NT2/D1 (cell line): Measurements from ENCODE around the gene CDYL2.

ENCODE experiments used
- DNase-seq: peaks from one replicate; pipeline ENCODE4 v3.0.0-alpha.2; 2011; ENCODE audit warnings: low read depth, low spot score
- H3K27me3 ChIP-seq: 2 replicates; pipeline ENCODE4 v1.6.0; 2011; ENCODE audit warnings: mild to moderate bottlenecking; ENCODE audit not compliant: insufficient read length, insufficient read depth
- H3K36me3 ChIP-seq: 2 replicates; pipeline ENCODE4 v1.6.1; 2011; ENCODE audit warnings: mild to moderate bottlenecking, low read length, mixed read lengths; ENCODE audit not compliant: insufficient read depth, insufficient read length
- H3K4me1 ChIP-seq: 2 replicates; pipeline ENCODE4 v1.5.1; 2011; ENCODE audit not compliant: insufficient read depth, insufficient read length
- H3K4me3 ChIP-seq: 2 replicates; pipeline ENCODE4 v1.5.1; 2011; ENCODE audit warnings: low read depth; ENCODE audit not compliant: insufficient read length
- H3K9ac ChIP-seq: 2 replicates; pipeline ENCODE4 v1.6.0; 2011; ENCODE audit warnings: low read depth; ENCODE audit not compliant: insufficient read length
- H3K9me3 ChIP-seq: 2 replicates; pipeline ENCODE4 v1.5.1; 2011; ENCODE audit warnings: mild to moderate bottlenecking, low read length; ENCODE audit not compliant: insufficient read depth
- SUZ12 ChIP-seq: IDR thresholded peaks from 2 replicates; pipeline ENCODE4 v1.6.1; 2011; ENCODE audit not compliant: insufficient read length, insufficient read depth; ENCODE audit errors: extremely low read depth
- YY1 ChIP-seq: IDR thresholded peaks from 2 replicates; pipeline ENCODE4 v1.6.1; 2011; ENCODE audit not compliant: insufficient read length, insufficient read depth
- ZNF274 ChIP-seq: IDR thresholded peaks from 2 replicates; pipeline ENCODE4 v1.6.1; 2011; ENCODE audit warnings: mild to moderate bottlenecking, low read depth, low read length

The CDYL2 gene

DNA sequence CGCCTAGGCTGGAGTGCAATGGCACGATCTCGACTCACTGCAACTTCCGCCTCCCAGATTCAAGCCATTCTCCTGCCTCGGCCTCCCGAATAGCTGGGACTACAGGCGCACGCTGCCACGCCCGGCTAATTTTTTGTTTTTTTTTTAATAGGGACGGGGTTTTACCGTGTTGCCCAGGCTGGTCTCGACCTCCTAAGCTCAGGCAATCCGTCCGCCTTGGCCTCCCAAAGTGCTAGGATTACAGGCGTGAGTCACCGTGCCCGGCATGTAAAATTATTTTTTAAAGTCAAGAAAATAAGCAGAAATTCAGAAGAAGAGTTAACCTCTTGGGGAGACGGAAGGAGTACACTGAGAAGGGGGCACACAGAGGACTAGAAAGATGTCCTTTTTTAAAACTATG lies 27.5 kb downstream of the CDYL2 start:
- no peaks in the 10 kb centered on the region for H3K4me1 ChIP-seq
- H3K36me3 ChIP-seq = no peaks in the 10 kb centered on the region
- DNase-seq = no peak
- no peak overlapping the region for H3K9ac ChIP-seq
- H3K27me3 ChIP-seq = no peaks in the 10 kb centered on the region
- TF ChIP-seq ZNF274 (no peak), YY1 (no peak), SUZ12 (no peak)
- no peaks in the 10 kb centered on the region for H3K9me3 ChIP-seq
- H3K4me3 ChIP-seq = no peak overlapping the region

DNA sequence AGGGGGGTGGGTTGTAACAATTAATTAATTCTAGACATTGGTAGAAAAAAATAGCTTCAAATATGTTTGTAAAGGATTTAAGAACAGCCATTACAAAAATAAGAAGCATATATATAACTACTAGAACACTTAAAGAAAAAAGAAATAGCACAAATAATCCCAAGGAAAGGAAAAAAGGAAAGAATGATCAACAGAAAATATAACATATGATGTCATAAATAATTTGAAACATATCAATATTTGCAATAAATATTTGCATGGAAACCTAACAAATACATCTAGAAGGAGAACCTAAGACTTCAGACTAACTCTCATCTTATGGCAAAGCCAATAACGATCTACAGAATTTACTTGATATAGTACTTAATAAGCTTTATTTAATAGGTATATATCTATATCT lies 28.9 kb downstream of the CDYL2 start:
- Histone ChIP-seq H3K4me1 (no peaks in the 10 kb centered on the region), H3K36me3 (no peaks in the 10 kb centered on the region), H3K9ac (no peak overlapping the region), H3K27me3 (no peaks in the 10 kb centered on the region), H3K9me3 (peaks cover under 1% of the 10 kb centered on the region; the same call in 1 of the 2 replicates), H3K4me3 (no peak overlapping the region)
- TF ChIP-seq ZNF274 = no peak
- no peak for TF ChIP-seq SUZ12
- TF ChIP-seq YY1 = no peak
- DNase-seq = no peak

GRCh38 chr16:80766798-80767197 lies 37.6 kb downstream of the CDYL2 start:
- peaks cover 8% of the 10 kb centered on the region; the same call in 1 of the 2 replicates for H3K9me3 ChIP-seq
- no peak overlapping the region for H3K4me3 ChIP-seq
- TF ChIP-seq SUZ12 = no peak
- TF ChIP-seq YY1 = no peak
- no peak for TF ChIP-seq ZNF274
- no peak overlapping the region for H3K9ac ChIP-seq
- no peaks in the 10 kb centered on the region for H3K4me1 ChIP-seq
- no peaks in the 10 kb centered on the region for H3K36me3 ChIP-seq
- DNase-seq = no peak
- H3K27me3 ChIP-seq = no peaks in the 10 kb centered on the region

DNA sequence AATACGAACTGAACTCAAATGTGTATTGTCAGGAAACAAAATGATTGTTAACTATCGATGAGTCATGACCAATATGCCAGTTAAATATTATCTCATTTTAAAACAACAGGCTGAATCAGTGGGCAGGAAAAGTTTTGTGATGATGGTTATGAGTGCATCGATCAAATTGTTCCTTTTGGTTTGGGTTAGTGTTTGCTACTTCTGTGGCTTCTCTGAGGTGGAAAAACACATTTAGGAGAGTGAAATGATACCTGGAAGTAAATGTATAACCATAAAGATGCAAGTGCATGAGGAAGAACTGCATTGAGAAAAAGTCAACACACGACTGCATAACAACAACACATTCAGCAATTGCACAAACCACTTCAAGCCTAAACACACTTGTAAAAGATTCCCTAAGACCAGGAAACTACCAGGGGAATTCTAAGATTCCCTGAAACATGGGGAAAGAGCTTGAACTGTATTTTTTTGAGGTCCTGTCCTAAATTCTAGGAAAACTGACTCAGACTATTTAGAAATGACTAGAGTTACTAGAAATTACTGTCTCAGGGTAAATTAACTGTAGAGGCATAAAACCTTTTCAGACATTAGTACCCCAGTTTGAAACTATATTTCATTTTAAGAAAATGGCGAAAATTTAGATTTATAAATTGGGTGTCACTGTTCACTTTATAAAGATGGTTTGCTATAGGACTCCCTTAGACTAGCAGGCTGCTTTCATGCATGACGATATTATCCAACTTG lies 44.8 kb downstream of the CDYL2 start:
- TF ChIP-seq YY1 (no peak), ZNF274 (no peak), SUZ12 (no peak)
- H3K4me1 ChIP-seq = no peaks in the 10 kb centered on the region
- no peak overlapping the region for H3K9ac ChIP-seq

DNA sequence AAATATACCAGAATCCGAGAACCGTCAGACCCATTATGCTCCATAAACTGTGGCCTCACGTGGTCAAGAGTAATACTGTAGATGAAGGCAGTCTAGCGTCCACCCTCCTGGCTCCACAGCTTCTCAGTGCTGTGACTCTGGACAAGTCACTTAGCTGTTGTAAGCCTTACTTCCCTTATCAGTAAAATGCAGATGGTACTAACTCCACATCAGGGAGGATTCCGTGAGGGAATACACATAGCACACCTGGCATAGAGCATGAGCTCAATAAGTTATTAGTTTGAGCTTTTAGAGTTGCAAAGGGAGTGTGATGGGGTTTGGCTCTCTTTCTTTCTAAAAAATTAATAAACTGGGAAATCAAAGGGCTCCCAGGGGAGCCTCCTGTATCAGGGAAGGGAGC lies 49.9 kb downstream of the CDYL2 start:
- H3K4me1 ChIP-seq = no peaks in the 10 kb centered on the region
- DNase-seq = no peak
- H3K9ac ChIP-seq = no peak overlapping the region
- H3K27me3 ChIP-seq = no peaks in the 10 kb centered on the region
- no peaks in the 10 kb centered on the region for H3K36me3 ChIP-seq
- TF ChIP-seq YY1 = no peak
- TF ChIP-seq SUZ12 = no peak
- TF ChIP-seq ZNF274 = no peak
- H3K4me3 ChIP-seq = no peak overlapping the region
- no peaks in the 10 kb centered on the region for H3K9me3 ChIP-seq

More for the DNA sequence above, 44.8 kb downstream of the CDYL2 start:
- no peaks in the 10 kb centered on the region for H3K9me3 ChIP-seq
- no peaks in the 10 kb centered on the region for H3K27me3 ChIP-seq
- no peaks in the 10 kb centered on the region for H3K36me3 ChIP-seq
- no peak for DNase-seq
- no peak overlapping the region for H3K4me3 ChIP-seq

DNA sequence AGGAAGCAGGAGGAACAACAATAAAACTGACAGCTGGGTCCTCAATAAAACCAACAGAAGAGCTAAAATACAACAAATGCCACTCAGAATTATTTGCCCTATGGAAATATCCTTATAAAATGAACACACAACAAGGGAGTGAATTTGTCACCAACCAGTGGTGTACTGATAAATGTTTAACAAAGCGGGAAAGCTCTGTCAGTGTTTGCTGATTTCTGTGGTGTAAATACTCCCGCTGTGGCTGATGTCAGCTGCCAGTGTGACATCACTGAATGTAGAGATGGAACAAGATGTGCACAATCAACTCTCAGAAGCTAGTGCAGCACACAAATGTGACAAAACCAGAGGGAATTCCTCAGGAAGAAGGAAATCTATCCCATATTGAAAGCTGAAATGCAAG lies 51.9 kb downstream of the CDYL2 start:
- no peaks in the 10 kb centered on the region for H3K9me3 ChIP-seq
- H3K9ac ChIP-seq = no peak overlapping the region
- no peaks in the 10 kb centered on the region for H3K27me3 ChIP-seq
- no peak for DNase-seq
- H3K4me1 ChIP-seq = no peaks in the 10 kb centered on the region
- TF ChIP-seq ZNF274 = no peak
- TF ChIP-seq YY1 = no peak
- no peak for TF ChIP-seq SUZ12
- H3K36me3 ChIP-seq = no peaks in the 10 kb centered on the region
- H3K4me3 ChIP-seq = no peak overlapping the region

GRCh38 chr16:80751167-80751566 lies 53.2 kb downstream of the CDYL2 start:
- Histone ChIP-seq H3K9me3 (no peaks in the 10 kb centered on the region), H3K9ac (no peak overlapping the region), H3K4me3 (no peak overlapping the region), H3K27me3 (no peaks in the 10 kb centered on the region), H3K36me3 (no peaks in the 10 kb centered on the region), H3K4me1 (no peaks in the 10 kb centered on the region)
- no peak for DNase-seq
- TF ChIP-seq ZNF274 = no peak
- no peak for TF ChIP-seq SUZ12
- no peak for TF ChIP-seq YY1

- TF ChIP-seq SUZ12 = no peak
- no peak for TF ChIP-seq ZNF274
- TF ChIP-seq YY1 = no peak
- Histone ChIP-seq H3K4me1 (no peaks in the 10 kb centered on the region), H3K9ac (no peak overlapping the region), H3K27me3 (no peaks in the 10 kb centered on the region), H3K4me3 (no peak overlapping the region), H3K9me3 (no peaks in the 10 kb centered on the region), H3K36me3 (no peaks in the 10 kb centered on the region)
- DNase-seq = no peak
Measured at GRCh38 chr16:80746231-80746630, 58.2 kb downstream of the CDYL2 start.
